Chondrocyte (in vitro differentiated cells): ENCODE measurements around the gene GOSR2. TPM values are rescaled to one million over a fixed set of nuclear protein-coding genes. Genes with fewer than 3 reads are reported as not detected.

Source experiments
- DNase-seq: peaks from one replicate; pipeline ENCODE4 v3.0.0; 2021; ENCODE audit warnings: mixed read lengths, low spot score
- H3K27ac Mint-ChIP-seq: one replicate; pipeline ENCODE4 v1.8.0; 2021; ENCODE audit warnings: mild to moderate bottlenecking, moderate library complexity, mixed read lengths; ENCODE audit not compliant: unreplicated experiment
- H3K27me3 Mint-ChIP-seq: 2 replicates; pipeline ENCODE4 v1.8.0; 2021; ENCODE audit warnings: low read depth, mixed read lengths
- H3K36me3 Mint-ChIP-seq: 2 replicates; pipeline ENCODE4 v1.8.0; 2021; ENCODE audit warnings: low read depth, mixed read lengths
- H3K4me1 Mint-ChIP-seq: 2 replicates; pipeline ENCODE4 v1.8.0; 2021; ENCODE audit warnings: low read depth, mild to moderate bottlenecking, mixed read lengths
- H3K4me3 Mint-ChIP-seq: one replicate; pipeline ENCODE4 v1.8.0; 2021; ENCODE audit warnings: mild to moderate bottlenecking, moderate library complexity, mixed read lengths; ENCODE audit not compliant: unreplicated experiment
- H3K9me3 Mint-ChIP-seq: 2 replicates; pipeline ENCODE4 v1.8.0; 2021; ENCODE audit warnings: low read depth, mixed read lengths
- CTCF ChIP-seq: fragments of 200-600 bp; sonication (generic); IDR thresholded peaks from 2 replicates; pipeline ENCODE4 v1.5.0; 2021; ENCODE audit warnings: antibody characterized with exemption, mild to moderate bottlenecking, moderate library complexity
- total RNA-seq: library from RNA; stranded (reverse); gene quantifications from 3 replicates; pipeline ENCODE4 v1.2.1, GENCODE V29; 2021

GOSR2 gene
- total RNA-seq, 1 donor from 2014 or later: 56.5 TPM

- Mint-ChIP-seq H3K27ac (no peak overlapping the region), H3K4me1 (peaks cover 5% of the 10 kb centered on the region), H3K4me3 (no peak overlapping the region), H3K27me3 (peaks cover 44% of the 10 kb centered on the region), H3K36me3 (peaks cover 1% of the 10 kb centered on the region), H3K9me3 (peaks cover 2% of the 10 kb centered on the region)
- no peak for TF ChIP-seq CTCF
- no peak for DNase-seq
Observed at GRCh38 chr17:46963571-46963970, 40.6 kb downstream of the GOSR2 start.

DNA sequence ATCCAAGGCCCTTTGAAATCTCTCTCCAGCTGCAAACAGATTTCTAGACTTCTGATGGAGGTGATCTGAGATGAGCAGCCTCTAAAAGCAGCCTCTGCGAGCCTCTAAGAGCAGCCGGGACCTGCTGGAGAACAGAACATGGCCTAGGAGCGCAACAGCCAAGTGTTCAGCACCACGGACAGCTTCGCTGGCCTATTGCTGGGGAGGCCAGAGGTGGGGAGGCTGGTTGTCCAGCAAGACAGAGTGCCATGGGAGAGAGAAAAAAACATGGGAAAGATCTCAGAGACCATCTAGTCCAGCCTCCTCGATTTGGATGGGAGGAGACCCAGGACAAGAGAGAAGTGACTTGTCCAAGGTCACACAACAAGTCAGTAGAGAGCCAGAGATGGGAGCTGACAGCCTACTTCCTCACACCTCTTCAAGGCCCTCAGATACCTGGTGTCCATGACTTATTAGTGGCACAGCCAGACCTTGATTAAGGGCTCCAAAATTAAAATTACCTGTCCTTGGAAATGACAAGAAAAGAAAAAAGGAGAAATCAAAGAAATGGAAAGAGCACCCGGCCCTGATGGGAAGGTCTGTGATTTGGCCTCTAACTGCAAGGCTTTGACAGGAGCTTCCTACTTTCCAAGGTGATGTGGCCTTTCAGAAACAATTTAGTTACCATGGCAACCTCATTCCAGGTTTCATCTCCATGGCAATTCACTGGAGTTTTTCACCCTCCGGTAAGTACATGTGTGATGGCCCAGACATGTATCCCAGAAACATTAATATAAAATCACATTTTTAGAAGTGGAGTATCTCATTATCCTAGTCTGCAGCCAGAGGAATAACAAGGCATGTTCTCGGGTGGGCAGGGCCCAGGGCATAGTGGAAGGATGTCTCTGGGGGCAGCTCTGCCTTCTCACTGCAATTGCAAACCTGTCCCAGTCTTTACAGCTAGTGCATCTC, 41.6 kb downstream of the GOSR2 start:
- Mint-ChIP-seq H3K9me3 (peaks cover 2% of the 10 kb centered on the region), H3K4me1 (peaks cover 5% of the 10 kb centered on the region), H3K36me3 (peaks cover 1% of the 10 kb centered on the region), H3K27ac (no peak overlapping the region), H3K27me3 (peaks cover 44% of the 10 kb centered on the region), H3K4me3 (no peak overlapping the region)
- DNase-seq: no peak
- TF ChIP-seq CTCF: no peak

DNA sequence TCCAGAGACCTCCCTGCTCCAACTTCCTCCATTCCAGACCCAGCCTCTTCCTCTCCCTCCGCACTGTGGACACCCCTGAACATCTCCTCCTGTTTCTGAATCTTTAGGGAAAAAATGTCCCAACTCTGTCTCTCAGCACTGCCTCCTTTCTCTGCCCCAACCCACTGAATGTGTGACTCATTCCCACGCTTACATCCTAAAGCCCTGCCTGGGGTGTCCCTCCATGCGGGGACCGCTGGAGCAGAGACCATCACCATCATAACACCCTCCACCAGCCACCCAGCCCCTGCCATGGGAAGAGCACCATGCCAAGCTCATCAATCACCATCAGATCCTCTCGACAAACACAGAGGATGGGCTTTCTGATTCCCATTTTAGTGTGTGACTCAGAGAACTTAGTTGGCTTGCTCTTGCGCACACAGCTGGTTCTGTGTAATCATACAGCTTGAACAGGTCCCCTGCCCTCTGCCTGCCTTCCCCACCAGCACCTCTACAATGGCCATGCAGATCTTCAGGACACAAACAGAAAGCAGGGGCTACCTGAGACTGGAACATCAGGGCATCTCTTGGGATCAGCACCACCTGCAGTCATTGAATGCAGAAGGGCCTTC, 45.4 kb downstream of the GOSR2 start:
- Mint-ChIP-seq H3K9me3 (no peaks in the 10 kb centered on the region), H3K27ac (no peak overlapping the region), H3K27me3 (peaks cover 52% of the 10 kb centered on the region), H3K4me3 (no peak overlapping the region), H3K36me3 (no peaks in the 10 kb centered on the region), H3K4me1 (no peaks in the 10 kb centered on the region)
- no peak for TF ChIP-seq CTCF
- DNase-seq: no peak

- Mint-ChIP-seq H3K27me3 (peaks cover 58% of the 10 kb centered on the region), H3K4me1 (no peaks in the 10 kb centered on the region), H3K9me3 (no peaks in the 10 kb centered on the region), H3K4me3 (no peak overlapping the region), H3K36me3 (no peaks in the 10 kb centered on the region), H3K27ac (no peak overlapping the region)
- DNase-seq: no peak
- TF ChIP-seq CTCF: no peak
Observed at GRCh38 chr17:46968896-46969295, 45.9 kb downstream of the GOSR2 start.

DNA sequence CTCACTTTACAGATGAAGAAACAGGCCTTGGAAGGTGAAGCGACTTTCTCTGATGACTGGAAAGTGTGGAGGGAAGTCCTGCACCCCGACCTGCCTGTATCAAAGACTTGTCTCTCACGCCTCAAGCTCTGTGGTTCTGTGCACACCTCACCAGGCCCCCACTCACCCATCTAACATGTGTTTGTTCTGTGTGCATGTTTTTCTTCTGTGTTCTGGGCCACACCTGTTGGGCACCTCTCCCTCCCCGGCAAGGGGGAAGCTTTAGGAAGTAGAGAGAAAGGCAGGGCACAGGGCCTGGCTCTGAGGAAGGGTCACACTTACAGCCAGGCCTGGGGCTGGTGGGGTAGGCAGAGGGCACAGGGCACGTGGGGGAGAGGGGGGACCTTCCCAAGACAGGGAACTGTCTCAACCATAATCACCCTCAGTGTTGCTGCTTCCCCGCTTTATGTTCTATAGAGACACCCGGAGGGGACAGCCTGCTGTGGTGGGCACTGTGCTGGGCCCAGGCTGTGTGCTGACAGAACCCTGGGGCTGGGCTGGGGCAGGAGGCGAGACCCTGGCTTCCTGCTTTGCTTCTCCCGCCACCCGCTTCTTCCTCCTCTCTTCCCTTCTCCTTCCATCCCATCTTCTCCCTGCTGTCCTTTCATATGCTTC, 48.8 kb downstream of the GOSR2 start:
- no peak for DNase-seq
- Mint-ChIP-seq H3K4me1 (no peaks in the 10 kb centered on the region), H3K4me3 (no peak overlapping the region), H3K27me3 (peaks cover 58% of the 10 kb centered on the region), H3K27ac (no peak overlapping the region), H3K9me3 (no peaks in the 10 kb centered on the region), H3K36me3 (peaks cover 2% of the 10 kb centered on the region)
- TF ChIP-seq CTCF: no peak
